GM12878 (cell line): ENCODE results near the gene TTLL11. TPM values are rescaled to one million over a fixed set of nuclear protein-coding genes. Genes with fewer than 3 reads are reported as not detected.

ENCODE experiments used
- ATAC-seq: fragments of 200-7000 bp; cut with Tn5 transposase; 3 replicates; pipeline ENCODE4 v1.9.1; 2020; ENCODE audit warnings: mild to moderate bottlenecking, moderate library complexity
- BruUV-seq: library from RNA; stranded (reverse); fragments of 400-500 nt; replicated peaks from 2 replicates; lab custom pipeline; 2021; lab: Mats Ljungman, UMichigan
- CTCF ChIA-PET: fragments of 300-600 bp; sonication (Branson Sonifier 250); formaldehyde crosslinking; extraction: SDS; loops from one replicate; lab custom pipeline; 2021; ENCODE audit warnings: inconsistent platforms; lab: Yijun Ruan, JAX
- POLR2A ChIA-PET: fragments of 350-600 bp; formaldehyde crosslinking; extraction: SDS; loops from one replicate; lab custom pipeline; 2021; ENCODE audit warnings: inconsistent platforms; lab: Charles Lee
- RAD21 ChIA-PET: fragments of 300-600 bp; sonication (Branson Sonifier 250); formaldehyde crosslinking; loops from one replicate; lab custom pipeline; 2023; ENCODE audit warnings: antibody characterized with exemption; ENCODE audit not compliant: unreplicated experiment; lab: Charles Lee
- SMC1A ChIA-PET: fragments of 300-600 bp; sonication (Branson Sonifier 250); formaldehyde crosslinking; loops from one replicate; lab custom pipeline; 2023; ENCODE audit not compliant: unreplicated experiment, uncharacterized antibody; lab: Charles Lee
- DNase-seq: peaks from one replicate; pipeline ENCODE4 v3.0.0-alpha.2; 2011; ENCODE audit warnings: low read depth, low spot score
- FAIRE-seq: peaks from 3 replicates; lab custom pipeline; 2011; peaks lifted over from hg19 to GRCh38; lab: Jason Lieb, UNC
- H2AFZ ChIP-seq: 2 replicates; pipeline ENCODE4 v1.6.0; 2011; ENCODE audit warnings: low read depth, low read length, control low read depth; ENCODE audit not compliant: control insufficient read depth
- H3K27ac ChIP-seq: 2 replicates; pipeline ENCODE4 v1.5.1; 2011; ENCODE audit warnings: control low read depth; ENCODE audit not compliant: control insufficient read depth, insufficient read depth
- H3K27me3 ChIP-seq, 2 experiments: replicated peaks in 1 of 2; 2 replicates each; pipeline versions ENCODE4 v1.6.0 to v1.6.1; 2011; ENCODE audit warnings: low read length in 1 of 2; ENCODE audit not compliant: control insufficient read depth in 2 of 2, insufficient read depth in 2 of 2
- H3K36me3 ChIP-seq, 2 experiments: 2 replicates each; pipeline ENCODE4 v1.5.1; 2011; ENCODE audit warnings: low read length in 1 of 2; ENCODE audit not compliant: control insufficient read depth in 2 of 2, insufficient read depth in 2 of 2
- H3K4me1 ChIP-seq: 2 replicates; pipeline ENCODE4 v1.6.1; 2011; ENCODE audit warnings: mild to moderate bottlenecking, low read length, moderate library complexity, mixed read lengths; ENCODE audit not compliant: control insufficient read depth, insufficient read depth
- H3K4me2 ChIP-seq: 2 replicates; pipeline ENCODE4 v1.6.0; 2011; ENCODE audit warnings: control low read depth; ENCODE audit not compliant: control insufficient read depth, insufficient read depth
- H3K4me3 ChIP-seq: fragments of 200-600 bp; sonication (generic); 2 replicates; pipeline ENCODE4 v1.5.1; 2016
- H3K79me2 ChIP-seq: 2 replicates; pipeline ENCODE4 v1.6.0; 2011; ENCODE audit warnings: low read length; ENCODE audit not compliant: control insufficient read depth, insufficient read depth
- H3K9ac ChIP-seq: 2 replicates; pipeline ENCODE4 v1.8.0; 2011; ENCODE audit warnings: low read length, control low read depth, mixed read lengths; ENCODE audit not compliant: control insufficient read depth, insufficient read depth
- H3K9me3 ChIP-seq: replicated peaks from 3 replicates; pipeline ENCODE4 v1.5.1; 2011; ENCODE audit warnings: mild to moderate bottlenecking, low read length; ENCODE audit not compliant: control insufficient read depth, insufficient read depth
- H4K20me1 ChIP-seq: 2 replicates; pipeline ENCODE4 v1.6.0; 2011; ENCODE audit not compliant: control insufficient read depth, insufficient read depth
- ASH2L ChIP-seq: fragments of 300-600, 200-600 bp; sonication (generic); IDR thresholded peaks from 2 replicates; pipeline ENCODE4 v1.6.1; 2017; ENCODE audit warnings: low read depth, mild to moderate bottlenecking, borderline replicate concordance
- CHD4 ChIP-seq: fragments of 200-600 bp; sonication (generic); IDR thresholded peaks from 2 replicates; pipeline ENCODE4 v1.6.1; 2016; ENCODE audit warnings: mild to moderate bottlenecking
- CTCF ChIP-seq, 3 experiments: IDR thresholded peaks in 2 of 3; conservative IDR thresholded peaks in 1 of 3; 2 replicates each; pipeline ENCODE4 v1.5.1; 2011; ENCODE audit warnings: low read depth in 3 of 3, low read length in 3 of 3, mild to moderate bottlenecking in 3 of 3, control low read depth in 2 of 3, moderate library complexity in 2 of 3, inconsistent platforms in 1 of 3, mixed read lengths in 1 of 3; ENCODE audit not compliant: control insufficient read depth in 2 of 3, insufficient read depth in 1 of 3; ENCODE audit errors: extremely low read depth in 1 of 3
- HDGF ChIP-seq: fragments of 450-650 bp; IDR thresholded peaks from 2 replicates; pipeline ENCODE4 v1.6.1; 2016; ENCODE audit warnings: antibody characterized with exemption
- JUNB ChIP-seq: IDR thresholded peaks from 2 replicates; pipeline ENCODE4 v1.6.1; 2016; ENCODE audit warnings: antibody characterized with exemption, mild to moderate bottlenecking
- KDM1A ChIP-seq: fragments of 200-600 bp; sonication (generic); IDR thresholded peaks from 2 replicates; pipeline ENCODE4 v1.6.1; 2016; ENCODE audit warnings: borderline replicate concordance
- MEF2B ChIP-seq: fragments of 450-650 bp; IDR thresholded peaks from 2 replicates; pipeline ENCODE4 v1.6.1; 2018; ENCODE audit warnings: mild to moderate bottlenecking, moderate library complexity; ENCODE audit not compliant: partially characterized antibody, poor library complexity, severe bottlenecking
- MLLT1 ChIP-seq: fragments of 450-650 bp; IDR thresholded peaks from 2 replicates; pipeline ENCODE4 v1.6.1; 2016; ENCODE audit warnings: mild to moderate bottlenecking
- NKRF ChIP-seq: fragments of 450-650 bp; conservative IDR thresholded peaks from 2 replicates; pipeline ENCODE4 v1.6.1; 2017; ENCODE audit warnings: mild to moderate bottlenecking, moderate library complexity
- PAX5 ChIP-seq: IDR thresholded peaks from 2 replicates; pipeline ENCODE4 v1.6.1; 2011; ENCODE audit warnings: low read depth, low read length, borderline replicate concordance
- PML ChIP-seq: IDR thresholded peaks from 2 replicates; pipeline ENCODE4 v1.6.1; 2012; ENCODE audit warnings: low read length, inconsistent platforms
- POLR2AphosphoS2 ChIP-seq: IDR thresholded peaks from 2 replicates; pipeline ENCODE4 v1.6.1; 2011; ENCODE audit warnings: low read depth, mild to moderate bottlenecking, low read length, improper control_type of control experiment, moderate library complexity
- RUNX3 ChIP-seq: IDR thresholded peaks from 2 replicates; pipeline ENCODE4 v1.6.1; 2012; ENCODE audit warnings: low read length, inconsistent platforms
- SIX5 ChIP-seq: IDR thresholded peaks from 2 replicates; pipeline ENCODE4 v1.6.1; 2011; ENCODE audit warnings: mild to moderate bottlenecking, low read depth, low read length, moderate library complexity; ENCODE audit not compliant: severe bottlenecking
- SMC3 ChIP-seq: IDR thresholded peaks from 2 replicates; pipeline ENCODE4 v1.6.1; 2011; ENCODE audit warnings: low read length, improper control_type of control experiment, borderline replicate concordance
- TCF12 ChIP-seq: IDR thresholded peaks from 2 replicates; pipeline ENCODE4 v1.6.1; 2011; ENCODE audit warnings: low read depth, mild to moderate bottlenecking, low read length
- TCF3 ChIP-seq: IDR thresholded peaks from 2 replicates; pipeline ENCODE4 v1.6.1; 2012; ENCODE audit warnings: low read depth, mild to moderate bottlenecking, low read length, borderline replicate concordance; ENCODE audit not compliant: insufficient read depth
- ZBTB33 ChIP-seq: fragments of 450-650 bp; IDR thresholded peaks from 2 replicates; pipeline ENCODE4 v1.6.1; 2017; ENCODE audit warnings: mild to moderate bottlenecking
- WGBS: methylation state at CpG from one replicate; pipeline ENCODE4 v1.1.6; 2016; ENCODE audit warnings: low lambda C conversion rate; ENCODE audit not compliant: insufficient replicate concordance, insufficient coverage; ENCODE audit errors: missing lambda C conversion rate; 5-methylcytosine and 5-hydroxymethylcytosine counted together
- in situ Hi-C: fragments of 300-500 bp; cut with MboI; formaldehyde crosslinking; loops from 9 replicates; pipeline ENCODE4 v1.14.3; 2018; ENCODE audit warnings: mixed read lengths
- intact Hi-C: fragments of 100-400 bp; cut with micrococcal nuclease; formaldehyde crosslinking; loops from one replicate; pipeline ENCODE4 v1.14.2; 2022; ENCODE audit not compliant: unreplicated experiment
- polyA plus RNA-seq, 11 experiments: library from polyadenylated mRNA; depleted of rRNA in 4 of 11; unstranded in 6 of 11; stranded (reverse) in 5 of 11; fragments of >200 nt; fragmentation: Nextera tagmentation in 4 of 11; fragmentation: Illumina TruSeq in 1 of 11; extraction: Ambion mirVana in 4 of 11; extraction: Trizol in 1 of 11; gene quantifications; 1 replicate in 1 of 11; 2 replicates in 10 of 11; pipeline versions ENCODE4 v1.2.1 to v1.2.3, GENCODE V29; 2011 to 2016; ENCODE audit warnings: inconsistent platforms in 2 of 11, missing spikeins in 2 of 11, low read depth in 1 of 11
- total RNA-seq, 4 experiments: library from RNA; depleted of rRNA in 3 of 4; stranded (reverse); fragments of >200 nt in 3 of 4; fragmentation: Illumina TruSeq in 1 of 4; extraction: Trizol in 1 of 4; gene quantifications; 2 replicates each; pipeline versions ENCODE4 v1.2.1 to v1.2.3, GENCODE V29; 2013 to 2021

Gene TTLL11
- total and polyA plus RNA-seq, 10 of the 15 experiments (the other 5 are each of a cell fraction or from before 2014, with no cell fraction given) = 1.2 to 3.7 (median 2.9) TPM

GRCh38 chr9:121798941-121799340, 294.2 kb downstream of the TTLL11 start (continued):
- TF ChIP-seq CTCF (IDR thresholded peaks at IDR 0.05 in 2 of 3, conservative IDR thresholded peaks at IDR 0.05 in 1 of 3; ENCODE audit: control insufficient read depth in 2 of 3, extremely low read depth in 1 of 3, insufficient read depth in 1 of 3, low read depth in 3 of 3, low read length in 3 of 3) (no peak), CHD4 (no peak), PAX5 (no peak)

- no peaks in the 10 kb centered on the region for H3K79me2 ChIP-seq
- no peaks in the 10 kb centered on the region for H4K20me1 ChIP-seq
- ChIA-PET RAD21 (no interaction called here), POLR2A (no interaction called here), CTCF (no interaction called here), SMC1A (no interaction called here)
- DNase-seq (no peak), ATAC-seq (no peak), FAIRE-seq (no peak)
- H3K9ac ChIP-seq = no peak overlapping the region
- intact Hi-C loops = no loop called here
- in situ Hi-C loops = no loop called here
- no peaks in the 10 kb centered on the region for H3K36me3 ChIP-seq
- no TSS peak for BruUV-seq
- no peaks in the 10 kb centered on the region for H3K4me1 ChIP-seq
- H3K9me3 ChIP-seq = no peaks in the 10 kb centered on the region
- H3K27me3 ChIP-seq = no peaks in the 10 kb centered on the region
- H3K27ac ChIP-seq = no peak overlapping the region
- H3K4me3 ChIP-seq = no peak overlapping the region
- no peak overlapping the region for H3K4me2 ChIP-seq
- H2AFZ ChIP-seq = no peak overlapping the region
- WGBS = 20% methylated on average over 2 of the region's 2 CpGs
- TF ChIP-seq HDGF = no peak
- no peak for TF ChIP-seq JUNB
- TF ChIP-seq SIX5 = no peak
- TF ChIP-seq MEF2B = no peak
- TF ChIP-seq TCF3 = no peak
- no peak for TF ChIP-seq SMC3
- no peak for TF ChIP-seq TCF12
- TF ChIP-seq PML = no peak
- no peak for TF ChIP-seq ASH2L
- TF ChIP-seq CHD4 = no peak
- no peak for TF ChIP-seq NKRF
- TF ChIP-seq POLR2AphosphoS2 = no peak
- no peak for TF ChIP-seq ZBTB33
- TF ChIP-seq MLLT1 = no peak
- TF ChIP-seq RUNX3 = no peak
- no peak for TF ChIP-seq KDM1A
Measured at GRCh38 chr9:121797081-121797480, 296.0 kb downstream of the TTLL11 start.
